ENCODE results near the gene CDH23.

CDH23 gene

GRCh38 chr10:71629131-71629530, 232.4 kb downstream of the CDH23 start:
- no peaks in the 10 kb centered on the region; the same call in 1 of the 2 replicates for H3K27me3 ChIP-seq (ENCODE audit: control insufficient read depth, low read length)
- TF ChIP-seq CTCF (IDR thresholded peaks at IDR 0.05; ENCODE audit: low read depth, low read length, poor library complexity, severe bottlenecking) = no peak
- TF ChIP-seq EZH2phosphoT487 (IDR thresholded peaks at IDR 0.05; ENCODE audit: borderline replicate concordance, low read length) = no peak

GRCh38 chr10:71630168-71630567, 233.4 kb downstream of the CDH23 start:
- no peak overlapping the region for H3K4me3 ChIP-seq (ENCODE audit: low read length)
- TF ChIP-seq EZH2phosphoT487 (IDR thresholded peaks at IDR 0.05; ENCODE audit: borderline replicate concordance, low read length) = no peak
- TF ChIP-seq CTCF (IDR thresholded peaks at IDR 0.05; ENCODE audit: low read depth, low read length, poor library complexity, severe bottlenecking) = no peak
- peaks cover 4% of the 10 kb centered on the region; the same call in 1 of the 2 replicates for H3K4me1 ChIP-seq (ENCODE audit: control insufficient read depth, low read length)
- no peaks in the 10 kb centered on the region for H3K9me2 ChIP-seq (replicated peaks; ENCODE audit: control insufficient read depth, low read length)
- H3K36me3 ChIP-seq (ENCODE audit: control insufficient read depth, low read length) = no peaks in the 10 kb centered on the region
- H3K4me2 ChIP-seq (ENCODE audit: low read length) = no peak overlapping the region
- no peaks in the 10 kb centered on the region for H3K79me2 ChIP-seq (ENCODE audit: control insufficient read depth, low read length)
- H4K20me1 ChIP-seq (ENCODE audit: control insufficient read depth, insufficient read depth, low read depth, low read length) = no peaks in the 10 kb centered on the region
- no peaks in the 10 kb centered on the region for H3K9me3 ChIP-seq (ENCODE audit: control insufficient read depth, insufficient read depth, low read length)
- H3K27me3 ChIP-seq (ENCODE audit: control insufficient read depth, low read length) = no peaks in the 10 kb centered on the region; the same call in 1 of the 2 replicates
- H3K27ac ChIP-seq (ENCODE audit: low read depth, low read length) = no peak overlapping the region
- H3F3A ChIP-seq (ENCODE audit: control insufficient read depth, insufficient read depth) = no peaks in the 10 kb centered on the region

More at GRCh38 chr10:71629131-71629530, 232.4 kb downstream of the CDH23 start:
- H3K4me3 ChIP-seq (ENCODE audit: low read length) = no peak overlapping the region
- H3K4me1 ChIP-seq (ENCODE audit: control insufficient read depth, low read length) = peaks cover 4% of the 10 kb centered on the region; the same call in 1 of the 2 replicates
- no peak overlapping the region for H3K27ac ChIP-seq (ENCODE audit: low read depth, low read length)
- no peak overlapping the region for H3K4me2 ChIP-seq (ENCODE audit: low read length)
- H3K9me3 ChIP-seq (ENCODE audit: control insufficient read depth, insufficient read depth, low read length) = no peaks in the 10 kb centered on the region
- no peaks in the 10 kb centered on the region for H3K9me2 ChIP-seq (replicated peaks; ENCODE audit: control insufficient read depth, low read length)
- H4K20me1 ChIP-seq (ENCODE audit: control insufficient read depth, insufficient read depth, low read depth, low read length) = no peaks in the 10 kb centered on the region
- H3K36me3 ChIP-seq (ENCODE audit: control insufficient read depth, low read length) = no peaks in the 10 kb centered on the region
- no peaks in the 10 kb centered on the region for H3F3A ChIP-seq (ENCODE audit: control insufficient read depth, insufficient read depth)
- no peaks in the 10 kb centered on the region for H3K79me2 ChIP-seq (ENCODE audit: control insufficient read depth, low read length)

GRCh38 chr10:71631007-71631861, 234.5 kb downstream of the CDH23 start:
- Histone ChIP-seq H3K36me3 (ENCODE audit: control insufficient read depth, low read length) (no peaks in the 10 kb centered on the region), H4K20me1 (ENCODE audit: control insufficient read depth, insufficient read depth, low read depth, low read length) (no peaks in the 10 kb centered on the region), H3K4me1 (ENCODE audit: control insufficient read depth, low read length) (no peaks in the 10 kb centered on the region), H3K4me3 (ENCODE audit: low read length) (no peak overlapping the region), H3K9me3 (ENCODE audit: control insufficient read depth, insufficient read depth, low read length) (no peaks in the 10 kb centered on the region), H3K27me3 (ENCODE audit: control insufficient read depth, low read length) (peaks cover 2% of the 10 kb centered on the region; the same call in 1 of the 2 replicates), H3K27ac (ENCODE audit: low read depth, low read length) (no peak overlapping the region), H3K4me2 (ENCODE audit: low read length) (no peak overlapping the region), H3K9me2 (replicated peaks; ENCODE audit: control insufficient read depth, low read length) (no peaks in the 10 kb centered on the region), H3F3A (ENCODE audit: control insufficient read depth, insufficient read depth) (no peaks in the 10 kb centered on the region), H3K79me2 (ENCODE audit: control insufficient read depth, low read length) (no peaks in the 10 kb centered on the region)
- TF ChIP-seq EZH2phosphoT487 (IDR thresholded peaks at IDR 0.05; ENCODE audit: borderline replicate concordance, low read length) (no peak), CTCF (IDR thresholded peaks at IDR 0.05; ENCODE audit: low read depth, low read length, poor library complexity, severe bottlenecking) (no peak)
